Gastrocnemius medialis (tissue), 4 donors: ENCODE results near the gene PTPRN2.

Experiments used
- POLR2A ChIP-seq, 2 donors: fragments of 450-650 bp; IDR thresholded peaks; one replicate each; pipeline ENCODE4 v1.6.1; 2017; ENCODE audit warnings: antibody characterized with exemption in 2 of 2, mild to moderate bottlenecking in 2 of 2, moderate library complexity in 2 of 2
- TF ChIP-seq, protein P1 (sequence below), 5 experiments: fragments of 450-650 bp in 3 of 5; fragments of 200-600 bp in 2 of 5; sonication (generic) in 2 of 5; IDR thresholded peaks in 4 of 5; conservative IDR thresholded peaks in 1 of 5; 1 replicate in 4 of 5; 2 replicates in 1 of 5; pipeline ENCODE4 v1.5.1; 2016 to 2019; ENCODE audit warnings: antibody characterized with exemption in 5 of 5, mild to moderate bottlenecking in 3 of 5, moderate library complexity in 3 of 5

DNA sequence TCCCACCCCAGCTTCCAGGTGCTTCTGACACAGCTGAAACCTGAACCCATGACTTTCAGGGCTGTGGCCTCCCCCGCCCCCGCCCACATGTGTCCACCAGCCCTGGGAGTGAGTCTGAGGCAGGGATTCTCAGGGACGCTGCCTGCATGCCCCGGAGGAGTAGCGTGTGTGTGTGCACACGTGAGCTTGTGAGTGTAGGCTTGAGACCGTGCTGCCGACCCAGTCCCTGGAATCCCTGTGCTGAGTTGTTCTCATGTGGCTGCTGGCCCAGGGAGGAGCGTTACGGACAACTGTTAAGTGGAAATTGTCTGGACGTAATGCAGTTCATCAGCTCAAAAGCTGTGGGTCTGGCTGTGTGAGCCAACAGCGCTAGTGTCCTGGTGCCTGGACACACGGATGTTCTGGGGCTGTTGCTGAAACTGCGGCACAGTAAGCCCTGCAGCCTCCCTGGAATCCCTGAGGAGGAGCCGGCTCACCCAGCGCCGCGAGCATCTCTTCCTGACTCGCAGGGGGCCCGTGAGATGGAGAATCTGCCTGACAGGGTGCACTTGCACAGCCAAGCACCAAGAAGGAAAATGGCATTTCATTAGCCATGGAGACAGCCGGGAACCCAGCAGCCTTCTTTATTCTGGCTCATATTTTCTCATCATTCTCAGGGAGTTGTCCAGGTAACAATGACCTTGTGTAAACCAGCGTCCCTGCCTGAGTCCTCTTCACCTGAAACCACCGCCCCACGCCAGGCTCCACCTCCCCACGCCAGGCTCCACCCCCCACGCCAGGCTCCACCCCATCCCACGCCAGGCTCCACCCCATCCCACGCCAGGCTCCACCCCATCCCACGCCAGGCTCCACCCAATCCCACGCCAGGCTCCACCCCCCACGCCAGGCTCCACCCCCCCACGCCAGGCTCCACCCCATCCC, 603.9 kb downstream of the PTPRN2 start:
- TF ChIP-seq, protein P1, sequence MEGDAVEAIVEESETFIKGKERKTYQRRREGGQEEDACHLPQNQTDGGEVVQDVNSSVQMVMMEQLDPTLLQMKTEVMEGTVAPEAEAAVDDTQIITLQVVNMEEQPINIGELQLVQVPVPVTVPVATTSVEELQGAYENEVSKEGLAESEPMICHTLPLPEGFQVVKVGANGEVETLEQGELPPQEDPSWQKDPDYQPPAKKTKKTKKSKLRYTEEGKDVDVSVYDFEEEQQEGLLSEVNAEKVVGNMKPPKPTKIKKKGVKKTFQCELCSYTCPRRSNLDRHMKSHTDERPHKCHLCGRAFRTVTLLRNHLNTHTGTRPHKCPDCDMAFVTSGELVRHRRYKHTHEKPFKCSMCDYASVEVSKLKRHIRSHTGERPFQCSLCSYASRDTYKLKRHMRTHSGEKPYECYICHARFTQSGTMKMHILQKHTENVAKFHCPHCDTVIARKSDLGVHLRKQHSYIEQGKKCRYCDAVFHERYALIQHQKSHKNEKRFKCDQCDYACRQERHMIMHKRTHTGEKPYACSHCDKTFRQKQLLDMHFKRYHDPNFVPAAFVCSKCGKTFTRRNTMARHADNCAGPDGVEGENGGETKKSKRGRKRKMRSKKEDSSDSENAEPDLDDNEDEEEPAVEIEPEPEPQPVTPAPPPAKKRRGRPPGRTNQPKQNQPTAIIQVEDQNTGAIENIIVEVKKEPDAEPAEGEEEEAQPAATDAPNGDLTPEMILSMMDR (IDR thresholded peaks at IDR 0.05 in 4 of 5, conservative IDR thresholded peaks at IDR 0.05 in 1 of 5): no peak
- TF ChIP-seq POLR2A (IDR thresholded peaks at IDR 0.05): no peak
